K562 (cell line): ENCODE results near the gene MACROD2. TPM values are rescaled to one million over a fixed set of nuclear protein-coding genes. Genes with fewer than 3 reads are reported as not detected.

Source experiments
- ATAC-seq: fragments of 200-7000 bp; cut with Tn5 transposase; 3 replicates; pipeline ENCODE4 v1.9.1; 2020; ENCODE audit warnings: moderate library complexity
- BruUV-seq: library from RNA; stranded (reverse); fragments of 400-500 nt; replicated peaks from 2 replicates; lab custom pipeline; 2021; lab: Mats Ljungman, UMichigan
- CTCF ChIA-PET: fragments of 300-600 bp; formaldehyde crosslinking; extraction: SDS; loops from one replicate; lab custom pipeline; 2021; ENCODE audit warnings: low intra/inter-chr PET ratio; lab: Yijun Ruan, JAX
- POLR2A ChIA-PET: fragments of 300-600, 350-650 bp; sonication (Branson Sonifier 250); formaldehyde crosslinking; extraction: SDS; loops from one replicate; lab custom pipeline; 2021; ENCODE audit warnings: antibody characterized with exemption, inconsistent platforms; lab: Yijun Ruan, JAX
- DNase-seq, 4 experiments: peaks; one replicate each; pipeline versions ENCODE4 v3.0.0 to v3.0.0-alpha.2; 2011 to 2018; ENCODE audit warnings: low spot score in 3 of 4, mixed read lengths in 3 of 4; ENCODE audit errors: extremely low read depth in 1 of 4
- FAIRE-seq: peaks from 2 replicates; lab custom pipeline; 2011; peaks lifted over from hg19 to GRCh38; lab: Jason Lieb, UNC
- H2AFZ ChIP-seq: 2 replicates; pipeline ENCODE4 v1.6.0; 2011; ENCODE audit warnings: low read depth, low read length, control low read depth, inconsistent platforms
- H3K27ac ChIP-seq: fragments of 200-600 bp; 3 replicates; pipeline ENCODE4 v1.8.0; 2011; ENCODE audit warnings: low read depth, mild to moderate bottlenecking, control low read depth, inconsistent platforms, low read length, moderate library complexity, mixed read lengths; ENCODE audit errors: extremely low read depth
- H3K27me3 ChIP-seq, 2 experiments: fragments of 300-600 bp in 1 of 2; 2 replicates in 1 of 2; 3 replicates in 1 of 2; pipeline versions ENCODE4 v1.6.0 to v1.8.0; 2011; ENCODE audit warnings: inconsistent platforms in 2 of 2, low read length in 2 of 2, mild to moderate bottlenecking in 1 of 2, mixed read lengths in 1 of 2, moderate library complexity in 1 of 2; ENCODE audit not compliant: control insufficient read depth in 2 of 2, insufficient read depth in 2 of 2
- H3K36me3 ChIP-seq: fragments of 300-600 bp; 3 replicates; pipeline ENCODE4 v1.8.0; 2011; ENCODE audit warnings: mild to moderate bottlenecking, low read length, inconsistent platforms; ENCODE audit not compliant: control insufficient read depth, insufficient read depth
- H3K4me1 ChIP-seq, 2 experiments: fragments of 200-600 bp in 1 of 2; replicated peaks in 1 of 2; 2 replicates in 1 of 2; 3 replicates in 1 of 2; pipeline versions ENCODE4 v1.5.1 to v1.8.0; 2011; ENCODE audit warnings: inconsistent platforms in 2 of 2, low read length in 2 of 2, mild to moderate bottlenecking in 1 of 2, mixed read lengths in 1 of 2, moderate library complexity in 1 of 2; ENCODE audit not compliant: control insufficient read depth in 2 of 2, insufficient read depth in 2 of 2
- H3K4me2 ChIP-seq: 2 replicates; pipeline ENCODE4 v1.6.1; 2011; ENCODE audit warnings: low read length, control low read depth, inconsistent platforms, mixed read lengths; ENCODE audit not compliant: insufficient read depth
- H3K4me3 ChIP-seq: fragments of 200-600 bp; sonication (generic), shearing (Covaris generic); 2 replicates; pipeline ENCODE4 v1.5.1; 2016; ENCODE audit warnings: control low read depth, inconsistent platforms
- H3K79me2 ChIP-seq: fragments of 200-600 bp; 3 replicates; pipeline ENCODE4 v1.8.0; 2011; ENCODE audit warnings: low read length, inconsistent platforms; ENCODE audit not compliant: control insufficient read depth, insufficient read depth
- H3K9ac ChIP-seq, 2 experiments: 2 replicates each; pipeline versions ENCODE4 v1.6.0 to v1.6.1; 2011; ENCODE audit warnings: low read depth in 2 of 2, low read length in 2 of 2, control low read depth in 1 of 2, inconsistent platforms in 1 of 2, mild to moderate bottlenecking in 1 of 2, mixed read lengths in 1 of 2; ENCODE audit not compliant: insufficient read depth in 1 of 2
- H3K9me1 ChIP-seq: one replicate; pipeline ENCODE4 v1.6.0; 2011; ENCODE audit warnings: inconsistent platforms, mild to moderate bottlenecking, low read length, moderate library complexity; ENCODE audit not compliant: control insufficient read depth, insufficient read depth
- H3K9me3 ChIP-seq: replicated peaks from 2 replicates; pipeline ENCODE4 v1.5.1; 2011; ENCODE audit warnings: low read depth, low read length, inconsistent platforms; ENCODE audit not compliant: control insufficient read depth, insufficient read depth
- H4K20me1 ChIP-seq: replicated peaks from 2 replicates; pipeline ENCODE4 v1.6.1; 2011; ENCODE audit warnings: low read length, inconsistent platforms, mixed read lengths; ENCODE audit not compliant: control insufficient read depth, insufficient read depth
- BACH1 ChIP-seq: fragments of 200-800 bp; sonication (Bioruptor generic); IDR thresholded peaks from 2 replicates; pipeline ENCODE4 v1.6.1; 2016; ENCODE audit warnings: missing genetic modification characterization, missing compliant biosample characterization
- DACH1 ChIP-seq: fragments of 450-650 bp; IDR thresholded peaks from 2 replicates; pipeline ENCODE4 v1.6.1; 2018; ENCODE audit not compliant: partially characterized antibody
- KDM2B ChIP-seq: fragments of 250-450 bp; sonication (Bioruptor Pico); IDR thresholded peaks from 2 replicates; pipeline ENCODE4 v1.8.0; 2021; ENCODE audit warnings: mild to moderate bottlenecking, moderate library complexity
- PHB2 ChIP-seq: fragments of 450-650 bp; IDR thresholded peaks from 2 replicates; pipeline ENCODE4 v1.6.1; 2017; ENCODE audit warnings: low read depth
- TFAM ChIP-seq: fragments of 250-450 bp; sonication (Bioruptor Pico); conservative IDR thresholded peaks from 2 replicates; pipeline ENCODE4 v1.5.0; 2021; ENCODE audit warnings: mild to moderate bottlenecking, moderate library complexity
- WHSC1 ChIP-seq: IDR thresholded peaks from one replicate; pipeline ENCODE4 v1.6.1; 2012; ENCODE audit warnings: low read length, control low read depth, inconsistent platforms
- ZNF217 ChIP-seq: sonication (generic); formaldehyde crosslinking; IDR thresholded peaks from 2 replicates; pipeline ENCODE4 v1.8.0; 2022; ENCODE audit warnings: mild to moderate bottlenecking, missing genetic modification reagents
- ZNF3 ChIP-seq: fragments of 250-450 bp; sonication (Bioruptor Pico); IDR thresholded peaks from 2 replicates; pipeline ENCODE4 v1.5.0; 2021; ENCODE audit warnings: mild to moderate bottlenecking, moderate library complexity
- ZNF695 ChIP-seq: fragments of 450-650 bp; formaldehyde crosslinking; IDR thresholded peaks from 2 replicates; pipeline ENCODE4 v1.4.0; 2020; ENCODE audit warnings: mild to moderate bottlenecking, moderate library complexity
- ZNF75A ChIP-seq: fragments of 450-650 bp; formaldehyde crosslinking; IDR thresholded peaks from 2 replicates; pipeline ENCODE4 v1.4.0; 2020; ENCODE audit warnings: mild to moderate bottlenecking
- WGBS: fragments of 100-300 bp; shearing (Covaris generic); methylation state at CpG from one replicate; pipeline ENCODE4 v1.1.6; 2016; ENCODE audit warnings: low coverage, mixed read lengths; ENCODE audit not compliant: insufficient coverage; ENCODE audit errors: missing lambda C conversion rate; 5-methylcytosine and 5-hydroxymethylcytosine counted together
- in situ Hi-C: fragments of 300-500 bp; cut with MboI; formaldehyde crosslinking; loops from 4 replicates; pipeline ENCODE4 v1.15.0; 2018; ENCODE audit warnings: inconsistent platforms, mixed read lengths
- intact Hi-C: fragments of 100-400 bp; cut with micrococcal nuclease; formaldehyde crosslinking; loops from 2 replicates; pipeline ENCODE4 v1.14.2; 2022
- polyA plus RNA-seq, 8 experiments: library from polyadenylated mRNA; depleted of rRNA in 4 of 8; stranded (reverse) in 5 of 8; unstranded in 3 of 8; fragments of >200 nt; fragmentation: Nextera tagmentation in 2 of 8; fragmentation: Illumina TruSeq in 1 of 8; extraction: Ambion mirVana in 2 of 8; extraction: Trizol in 1 of 8; gene quantifications; 2 replicates each; pipeline versions ENCODE4 v1.2.1 to v1.2.3, GENCODE V29; 2011 to 2014; ENCODE audit warnings: inconsistent platforms in 1 of 8, missing spikeins in 1 of 8
- total RNA-seq, 7 experiments: library from RNA; depleted of rRNA in 6 of 7; stranded (reverse); fragments of >200 nt in 6 of 7; fragmentation: Illumina TruSeq in 2 of 7; extraction: Trizol in 2 of 7; gene quantifications; 2 replicates each; pipeline versions ENCODE4 v1.2.1 to v1.2.3, GENCODE V29; 2011 to 2021; ENCODE audit warnings: low replicate concordance in 1 of 7
- TF ChIP-seq, protein P1 (sequence below), 2 experiments: fragments of 450-650 bp; formaldehyde crosslinking in 1 of 2; IDR thresholded peaks; 2 replicates each; pipeline versions ENCODE4 v1.4.0 to v1.6.1; 2014 to 2020; ENCODE audit warnings: mild to moderate bottlenecking in 2 of 2, borderline replicate concordance in 1 of 2, low read depth in 1 of 2
- TF ChIP-seq, protein P2 (sequence below), 3 experiments: fragments of 200-800 bp in 1 of 3; sonication (Bioruptor generic) in 1 of 3; sonication (generic) in 1 of 3; formaldehyde crosslinking in 1 of 3; IDR thresholded peaks; 2 replicates each; pipeline versions ENCODE4 v1.6.1 to v1.8.0; 2016 to 2022; ENCODE audit warnings: mild to moderate bottlenecking in 2 of 3, missing compliant biosample characterization in 2 of 3, missing genetic modification characterization in 2 of 3, missing genetic modification reagents in 1 of 3
- TF ChIP-seq, protein P3 (sequence below): fragments of 250-450 bp; sonication (Bioruptor Pico); IDR thresholded peaks from 2 replicates; pipeline ENCODE4 v1.5.0; 2021

MACROD2 gene
- total and polyA plus RNA-seq, 9 of the 15 experiments (the other 6 are each of a cell fraction or from before 2014, with no cell fraction given), result not detected

DNA sequence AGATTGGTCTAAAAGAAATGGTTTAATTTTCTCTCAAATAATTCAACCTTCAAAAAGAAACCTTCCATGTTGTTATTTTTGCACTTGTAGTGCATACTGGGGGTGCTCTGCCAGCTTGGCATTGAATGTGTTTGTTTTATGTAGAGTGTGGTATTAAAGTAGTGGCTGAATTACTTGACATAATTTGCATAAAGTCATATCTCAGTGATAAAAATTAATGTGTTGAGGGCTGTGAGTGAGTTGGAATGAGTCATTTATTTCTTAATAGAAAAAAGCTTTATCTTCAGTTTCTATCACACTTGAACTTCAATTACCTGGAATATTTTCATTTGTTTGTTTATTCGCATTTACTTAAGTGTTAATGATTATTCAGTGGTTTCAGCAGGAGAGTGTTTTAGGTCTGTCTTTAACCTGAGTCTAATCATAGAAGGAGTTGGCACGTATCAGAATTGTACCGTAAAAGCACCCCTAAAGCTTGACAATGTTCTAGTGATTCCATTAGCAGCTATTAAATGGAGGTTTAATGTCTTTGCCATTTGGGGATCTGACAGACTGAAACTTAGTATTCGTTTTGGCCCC is 1143.3 kb downstream of the MACROD2 start:
- DNase-seq, result no peak
- Histone ChIP-seq H3K27me3 (no peaks in the 10 kb centered on the region), H3K4me3 (no peak overlapping the region), H3K27ac (no peak overlapping the region), H3K9me1 (no peaks in the 10 kb centered on the region), H3K79me2 (no peaks in the 10 kb centered on the region), H3K9me3 (no peaks in the 10 kb centered on the region), H4K20me1 (no peaks in the 10 kb centered on the region), H3K4me2 (no peak overlapping the region), H2AFZ (no peak overlapping the region), H3K36me3 (no peaks in the 10 kb centered on the region), H3K9ac (no peak overlapping the region), H3K4me1 (no peaks in the 10 kb centered on the region)
- in situ Hi-C loops, result no loop called here
- POLR2A ChIA-PET, result no interaction called here
- no TSS peak for BruUV-seq
- CTCF ChIA-PET, result no interaction called here
- no peak for ATAC-seq
- FAIRE-seq, result no peak
- WGBS, result 0% methylated on average over 4 of the region's 4 CpGs
- intact Hi-C loops, result no loop called here
- no peak for TF ChIP-seq ZNF75A (CRISPR knock-in tag)
- TF ChIP-seq ZNF3, result no peak
- no peak for TF ChIP-seq TFAM (CRISPR knock-in tag)
- TF ChIP-seq, protein P1, sequence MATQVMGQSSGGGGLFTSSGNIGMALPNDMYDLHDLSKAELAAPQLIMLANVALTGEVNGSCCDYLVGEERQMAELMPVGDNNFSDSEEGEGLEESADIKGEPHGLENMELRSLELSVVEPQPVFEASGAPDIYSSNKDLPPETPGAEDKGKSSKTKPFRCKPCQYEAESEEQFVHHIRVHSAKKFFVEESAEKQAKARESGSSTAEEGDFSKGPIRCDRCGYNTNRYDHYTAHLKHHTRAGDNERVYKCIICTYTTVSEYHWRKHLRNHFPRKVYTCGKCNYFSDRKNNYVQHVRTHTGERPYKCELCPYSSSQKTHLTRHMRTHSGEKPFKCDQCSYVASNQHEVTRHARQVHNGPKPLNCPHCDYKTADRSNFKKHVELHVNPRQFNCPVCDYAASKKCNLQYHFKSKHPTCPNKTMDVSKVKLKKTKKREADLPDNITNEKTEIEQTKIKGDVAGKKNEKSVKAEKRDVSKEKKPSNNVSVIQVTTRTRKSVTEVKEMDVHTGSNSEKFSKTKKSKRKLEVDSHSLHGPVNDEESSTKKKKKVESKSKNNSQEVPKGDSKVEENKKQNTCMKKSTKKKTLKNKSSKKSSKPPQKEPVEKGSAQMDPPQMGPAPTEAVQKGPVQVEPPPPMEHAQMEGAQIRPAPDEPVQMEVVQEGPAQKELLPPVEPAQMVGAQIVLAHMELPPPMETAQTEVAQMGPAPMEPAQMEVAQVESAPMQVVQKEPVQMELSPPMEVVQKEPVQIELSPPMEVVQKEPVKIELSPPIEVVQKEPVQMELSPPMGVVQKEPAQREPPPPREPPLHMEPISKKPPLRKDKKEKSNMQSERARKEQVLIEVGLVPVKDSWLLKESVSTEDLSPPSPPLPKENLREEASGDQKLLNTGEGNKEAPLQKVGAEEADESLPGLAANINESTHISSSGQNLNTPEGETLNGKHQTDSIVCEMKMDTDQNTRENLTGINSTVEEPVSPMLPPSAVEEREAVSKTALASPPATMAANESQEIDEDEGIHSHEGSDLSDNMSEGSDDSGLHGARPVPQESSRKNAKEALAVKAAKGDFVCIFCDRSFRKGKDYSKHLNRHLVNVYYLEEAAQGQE (IDR thresholded peaks at IDR 0.05; ENCODE audit: borderline replicate concordance), result no peak
- TF ChIP-seq, protein P1 (CRISPR knock-in tag; IDR thresholded peaks at IDR 0.05; ENCODE audit: low read depth), result no peak
- TF ChIP-seq, protein P2, sequence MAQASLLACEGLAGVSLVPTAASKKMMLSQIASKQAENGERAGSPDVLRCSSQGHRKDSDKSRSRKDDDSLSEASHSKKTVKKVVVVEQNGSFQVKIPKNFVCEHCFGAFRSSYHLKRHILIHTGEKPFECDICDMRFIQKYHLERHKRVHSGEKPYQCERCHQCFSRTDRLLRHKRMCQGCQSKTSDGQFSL (CRISPR knock-in tag; IDR thresholded peaks at IDR 0.05), result no peak
- TF ChIP-seq, protein P2 (tag; IDR thresholded peaks at IDR 0.05), result no peak
- no peak for TF ChIP-seq ZNF217 (CRISPR knock-in tag)
- no peak for TF ChIP-seq DACH1
- TF ChIP-seq ZNF695, result no peak
- TF ChIP-seq BACH1 (tag), result no peak
- TF ChIP-seq PHB2, result no peak
- TF ChIP-seq KDM2B (CRISPR knock-in tag), result no peak
- no peak for TF ChIP-seq WHSC1
- TF ChIP-seq, protein P3, sequence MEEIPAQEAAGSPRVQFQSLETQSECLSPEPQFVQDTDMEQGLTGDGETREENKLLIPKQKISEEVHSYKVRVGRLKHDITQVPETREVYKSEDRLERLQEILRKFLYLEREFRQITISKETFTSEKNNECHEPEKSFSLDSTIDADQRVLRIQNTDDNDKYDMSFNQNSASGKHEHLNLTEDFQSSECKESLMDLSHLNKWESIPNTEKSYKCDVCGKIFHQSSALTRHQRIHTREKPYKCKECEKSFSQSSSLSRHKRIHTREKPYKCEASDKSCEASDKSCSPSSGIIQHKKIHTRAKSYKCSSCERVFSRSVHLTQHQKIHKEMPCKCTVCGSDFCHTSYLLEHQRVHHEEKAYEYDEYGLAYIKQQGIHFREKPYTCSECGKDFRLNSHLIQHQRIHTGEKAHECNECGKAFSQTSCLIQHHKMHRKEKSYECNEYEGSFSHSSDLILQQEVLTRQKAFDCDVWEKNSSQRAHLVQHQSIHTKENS (CRISPR knock-in tag), result no peak
